RWPE2 (cell line): ENCODE data around the gene C1RL.

ENCODE experiments used
- ATAC-seq: fragments of 200-7000 bp; cut with Tn5 transposase; 3 replicates; pipeline ENCODE4 v1.9.1; 2021; ENCODE audit warnings: low read depth
- DNase-seq: peaks from one replicate; pipeline ENCODE4 v3.0.0-alpha.2; 2020; ENCODE audit warnings: low spot score
- H3K27ac ChIP-seq: fragments of 450-650 bp; 2 replicates; pipeline ENCODE4 v1.5.1; 2017; ENCODE audit warnings: mild to moderate bottlenecking; ENCODE audit not compliant: poor library complexity, severe bottlenecking
- H3K27me3 ChIP-seq: fragments of 250-450 bp; sonication (Bioruptor Pico); 2 replicates; pipeline ENCODE4 v1.5.1; 2021; ENCODE audit warnings: mild to moderate bottlenecking, moderate library complexity; ENCODE audit not compliant: insufficient read depth, poor library complexity, severe bottlenecking
- H3K36me3 ChIP-seq: fragments of 250-450 bp; sonication (Bioruptor Pico); 2 replicates; pipeline ENCODE4 v1.5.1; 2020; ENCODE audit warnings: low read depth, mild to moderate bottlenecking, moderate library complexity
- H3K4me1 ChIP-seq: fragments of 250-450 bp; sonication (Bioruptor Pico); 2 replicates; pipeline ENCODE4 v1.5.1; 2021; ENCODE audit warnings: mild to moderate bottlenecking, moderate library complexity; ENCODE audit not compliant: insufficient read depth, poor library complexity, severe bottlenecking
- H3K4me3 ChIP-seq: fragments of 250-450 bp; sonication (Bioruptor Pico); 2 replicates; pipeline ENCODE4 v1.5.1; 2021; ENCODE audit warnings: mild to moderate bottlenecking, moderate library complexity; ENCODE audit not compliant: severe bottlenecking
- H3K9me3 ChIP-seq: fragments of 250-450 bp; sonication (Bioruptor Pico); 2 replicates; pipeline ENCODE4 v1.5.1; 2021; ENCODE audit warnings: mild to moderate bottlenecking, moderate library complexity; ENCODE audit not compliant: severe bottlenecking
- TF ChIP-seq, protein P1 (sequence below): fragments of 450-650 bp; IDR thresholded peaks from one replicate; pipeline ENCODE4 v1.5.1; 2017; ENCODE audit warnings: mild to moderate bottlenecking, moderate library complexity; ENCODE audit not compliant: poor library complexity, severe bottlenecking

C1RL gene

DNA sequence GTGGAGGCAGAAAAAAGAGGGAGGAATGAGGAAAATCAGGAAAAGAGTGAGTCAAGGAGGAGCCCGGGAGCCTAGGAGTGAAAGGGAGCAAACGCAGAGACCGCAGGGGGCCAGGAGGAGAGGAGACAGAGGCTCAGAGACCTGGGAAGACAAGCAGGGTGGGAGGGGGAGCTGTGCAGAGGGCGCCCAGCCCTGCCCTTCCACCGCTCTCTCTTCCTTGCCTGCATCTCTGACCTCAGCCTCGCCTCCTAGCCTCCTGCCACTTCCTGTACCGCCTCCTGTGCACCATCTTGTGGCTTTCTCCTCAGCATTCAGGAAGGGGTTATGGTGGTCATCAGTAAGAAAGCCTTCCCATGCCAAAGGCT is 22.5 kb upstream of the C1RL start:
- Histone ChIP-seq H3K36me3 (no peaks in the 10 kb centered on the region), H3K9me3 (no peaks in the 10 kb centered on the region), H3K4me3 (no peak overlapping the region), H3K27ac (no peak overlapping the region), H3K27me3 (no peaks in the 10 kb centered on the region), H3K4me1 (no peaks in the 10 kb centered on the region)
- DNase-seq: no peak
- ATAC-seq: no peak
- TF ChIP-seq, protein P1, sequence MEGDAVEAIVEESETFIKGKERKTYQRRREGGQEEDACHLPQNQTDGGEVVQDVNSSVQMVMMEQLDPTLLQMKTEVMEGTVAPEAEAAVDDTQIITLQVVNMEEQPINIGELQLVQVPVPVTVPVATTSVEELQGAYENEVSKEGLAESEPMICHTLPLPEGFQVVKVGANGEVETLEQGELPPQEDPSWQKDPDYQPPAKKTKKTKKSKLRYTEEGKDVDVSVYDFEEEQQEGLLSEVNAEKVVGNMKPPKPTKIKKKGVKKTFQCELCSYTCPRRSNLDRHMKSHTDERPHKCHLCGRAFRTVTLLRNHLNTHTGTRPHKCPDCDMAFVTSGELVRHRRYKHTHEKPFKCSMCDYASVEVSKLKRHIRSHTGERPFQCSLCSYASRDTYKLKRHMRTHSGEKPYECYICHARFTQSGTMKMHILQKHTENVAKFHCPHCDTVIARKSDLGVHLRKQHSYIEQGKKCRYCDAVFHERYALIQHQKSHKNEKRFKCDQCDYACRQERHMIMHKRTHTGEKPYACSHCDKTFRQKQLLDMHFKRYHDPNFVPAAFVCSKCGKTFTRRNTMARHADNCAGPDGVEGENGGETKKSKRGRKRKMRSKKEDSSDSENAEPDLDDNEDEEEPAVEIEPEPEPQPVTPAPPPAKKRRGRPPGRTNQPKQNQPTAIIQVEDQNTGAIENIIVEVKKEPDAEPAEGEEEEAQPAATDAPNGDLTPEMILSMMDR: no peak

DNA sequence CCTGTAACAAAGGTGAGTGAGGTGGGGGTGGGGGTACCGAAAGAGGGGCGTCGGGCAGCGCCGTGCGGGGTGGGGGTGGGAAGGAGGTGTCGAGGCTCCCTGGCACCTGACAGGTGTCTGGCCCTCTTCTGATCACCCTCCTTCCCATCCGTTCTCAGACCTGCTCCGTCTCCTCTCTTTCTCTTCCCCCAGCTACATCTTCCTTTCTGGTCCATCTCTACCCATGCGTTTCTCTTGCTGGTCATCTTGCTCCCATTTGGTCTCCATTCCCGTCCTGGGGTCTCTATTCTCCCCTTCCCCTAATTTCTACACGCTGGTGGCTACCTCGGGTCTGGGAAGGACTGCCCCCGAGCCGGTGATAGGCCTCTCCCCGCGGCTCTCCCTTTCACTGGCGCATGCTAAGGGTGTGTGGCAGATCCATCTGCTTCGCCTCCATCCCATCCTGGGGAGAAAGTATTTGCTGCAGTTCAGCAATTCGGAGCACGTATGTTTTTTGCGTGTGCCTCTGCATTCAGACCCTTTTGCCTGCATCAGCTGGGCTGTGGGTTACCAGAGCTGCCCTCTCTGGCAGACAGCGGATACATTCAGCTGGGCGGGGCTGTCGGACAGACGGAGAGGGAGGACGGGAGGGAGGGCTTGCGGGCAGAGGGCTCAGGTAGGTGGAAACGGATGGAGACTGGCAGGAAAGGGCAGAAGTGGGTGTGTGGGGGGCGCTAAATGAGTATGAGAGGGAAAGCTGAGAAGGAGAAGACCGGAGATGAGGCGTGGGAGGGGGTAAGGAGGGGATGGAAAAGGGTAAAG is 21.9 kb upstream of the C1RL start:
- DNase-seq (no peak), ATAC-seq (peak; percentile 58)
- TF ChIP-seq, protein P1: no peak
- Histone ChIP-seq H3K4me3 (peak overlapping the region; percentile 43), H3K4me1 (no peaks in the 10 kb centered on the region), H3K36me3 (no peaks in the 10 kb centered on the region), H3K27me3 (no peaks in the 10 kb centered on the region), H3K27ac (no peak overlapping the region), H3K9me3 (no peaks in the 10 kb centered on the region)

DNA sequence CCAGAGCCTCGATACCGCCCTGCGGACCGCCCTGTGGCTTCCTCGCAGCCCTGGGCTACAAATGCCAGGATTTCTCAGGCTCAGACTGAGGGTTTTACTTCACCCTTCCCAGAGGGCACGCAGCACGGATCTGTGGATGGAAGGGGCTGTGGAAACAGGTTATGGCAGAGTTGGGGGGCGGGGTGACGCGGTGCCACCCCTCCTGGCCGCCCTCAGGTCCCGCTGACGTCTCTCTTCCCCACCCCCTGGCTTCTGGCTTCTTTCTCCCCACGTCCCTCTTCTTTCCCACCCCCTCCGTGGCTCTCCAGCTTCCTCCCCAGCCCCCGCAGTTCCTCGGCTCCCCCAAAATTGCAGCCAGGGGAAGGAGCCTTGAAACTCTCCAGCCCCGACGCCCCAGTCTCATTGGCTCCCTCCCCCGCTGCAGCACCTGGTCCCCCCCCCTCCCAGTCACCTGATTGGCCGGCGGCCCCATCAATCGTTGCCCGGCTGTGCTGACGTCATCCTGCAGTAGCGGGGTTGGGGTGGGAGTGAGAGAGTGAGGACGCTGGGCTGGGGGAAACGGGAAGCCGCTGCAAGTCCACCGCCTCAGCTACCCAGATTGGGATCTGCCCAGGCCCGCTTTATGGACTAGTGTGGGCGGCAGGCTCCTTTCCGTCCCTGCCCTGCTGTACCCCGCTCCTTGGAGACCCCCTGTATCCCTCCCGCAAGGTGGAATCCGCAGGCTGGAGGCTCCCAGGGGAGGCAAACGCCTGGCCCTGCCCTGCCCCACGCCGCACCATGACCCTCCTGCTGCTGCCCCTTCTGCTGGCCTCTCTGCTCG is 21.1 kb upstream of the C1RL start, which contains the start of gene CLSTN3:
Gene CLSTN3, plus strand, starts transcription at position 500 of the 820 bp plus-strand sequence. Its CDS starts 278 bp downstream, at position 778.
- Histone ChIP-seq H3K27ac (no peak within 1 kb of the TSS), H3K9me3 (no peaks in the 10 kb centered on the region), H3K4me3 (peak within 1 kb of the TSS; percentile 43), H3K36me3 (no peaks in the 10 kb centered on the region), H3K4me1 (no peaks in the 10 kb centered on the region), H3K27me3 (no peaks in the 10 kb centered on the region)
- ATAC-seq (peak; percentile 69), DNase-seq (no peak)
- TF ChIP-seq, protein P1: no peak

DNA sequence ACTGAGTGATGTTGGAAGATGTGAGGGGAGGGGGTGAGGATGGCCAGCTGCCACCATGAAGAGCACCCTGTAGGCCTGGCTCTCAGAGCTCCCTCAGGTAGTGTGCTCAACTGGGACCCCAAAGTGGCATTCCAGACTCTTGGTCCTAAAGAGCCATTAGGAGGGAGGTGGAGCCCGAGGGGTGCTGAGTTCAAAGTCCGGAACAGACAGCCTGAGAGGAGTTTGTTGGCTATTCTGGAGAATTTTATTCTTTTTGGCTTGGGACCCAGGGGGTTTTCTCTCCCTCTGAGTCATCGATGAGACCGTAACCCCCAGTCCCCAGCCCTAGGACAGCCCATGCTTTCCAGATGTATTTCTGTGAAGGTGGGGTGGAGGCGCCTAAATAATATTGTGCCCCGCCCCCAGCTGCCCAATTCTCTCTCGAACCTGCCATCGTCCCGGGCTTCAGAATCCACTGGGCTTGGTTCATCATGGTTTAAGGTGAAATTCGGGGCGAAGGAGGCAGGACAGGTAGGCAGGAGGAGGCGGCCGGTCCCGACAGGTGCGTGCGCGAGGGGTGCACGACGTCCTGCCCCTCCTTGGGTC is 20.4 kb upstream of the C1RL start:
- Histone ChIP-seq H3K27me3 (no peaks in the 10 kb centered on the region), H3K27ac (no peak overlapping the region), H3K9me3 (no peaks in the 10 kb centered on the region), H3K4me1 (no peaks in the 10 kb centered on the region), H3K36me3 (no peaks in the 10 kb centered on the region), H3K4me3 (peak overlapping the region; percentile 43)
- DNase-seq (no peak), ATAC-seq (no peak)
- TF ChIP-seq, protein P1: no peak
